NCI-H82 treated with DMSO at 0.1 percent for 48 hours (cell line): Measurements from ENCODE around the gene CUX1.

Source experiments
- DNase-seq: peaks from one replicate; lab custom pipeline; 2025; ENCODE audit not compliant: unreplicated experiment; lab: John Stamatoyannopoulos, UW

Gene CUX1

GRCh38 chr7:102093599-102094315 is 276.3 kb downstream of the CUX1 start:
- no peak for DNase-seq

- DNase-seq, result no peak
Observed at GRCh38 chr7:102094316-102094650, 276.9 kb downstream of the CUX1 start.

- DNase-seq, result no peak
Observed at GRCh38 chr7:102095321-102096011, 278.0 kb downstream of the CUX1 start.

GRCh38 chr7:102096012-102096332 is 278.5 kb downstream of the CUX1 start:
- no peak for DNase-seq

- DNase-seq, result no peak
Observed at GRCh38 chr7:102096706-102097427, 279.4 kb downstream of the CUX1 start.

GRCh38 chr7:102097601-102098161 is 280.3 kb downstream of the CUX1 start:
- no peak for DNase-seq

- no peak for DNase-seq
Observed at GRCh38 chr7:102098986-102099385, 281.6 kb downstream of the CUX1 start.

GRCh38 chr7:102099474-102099873 is 282.0 kb downstream of the CUX1 start:
- DNase-seq, result no peak

GRCh38 chr7:102101111-102101551 is 283.7 kb downstream of the CUX1 start:
- DNase-seq, result no peak

- DNase-seq, result no peak
Observed at GRCh38 chr7:102101926-102102325, 284.5 kb downstream of the CUX1 start.

GRCh38 chr7:102103027-102103372 is 285.6 kb downstream of the CUX1 start:
- no peak for DNase-seq

- no peak for DNase-seq
Observed at GRCh38 chr7:102104245-102104644, 286.8 kb downstream of the CUX1 start.

- DNase-seq, result no peak
Observed at GRCh38 chr7:102106625-102107024, 289.2 kb downstream of the CUX1 start.

- no peak for DNase-seq
Observed at GRCh38 chr7:102107474-102108104, 290.2 kb downstream of the CUX1 start.

GRCh38 chr7:102111061-102112041 is 293.9 kb downstream of the CUX1 start:
- DNase-seq, result no peak

- DNase-seq, result no peak
Observed at GRCh38 chr7:102115181-102115580, 297.8 kb downstream of the CUX1 start.

- DNase-seq, result no peak
Observed at GRCh38 chr7:102115931-102116330, 298.5 kb downstream of the CUX1 start.

GRCh38 chr7:102117743-102118142 is 300.3 kb downstream of the CUX1 start:
- no peak for DNase-seq

GRCh38 chr7:102119213-102119651 is 301.8 kb downstream of the CUX1 start:
- no peak for DNase-seq

- DNase-seq, result no peak
Observed at GRCh38 chr7:102119925-102120324, 302.5 kb downstream of the CUX1 start.
